Small intestine (tissue), 7 donors: ENCODE data around the gene SLC49A4. TPM values are rescaled to one million over a fixed set of nuclear protein-coding genes. Genes with fewer than 3 reads are reported as not detected.

ENCODE experiments used
- DNase-seq, 2 donors: peaks; one replicate each; pipeline versions ENCODE4 v3.0.0 to v3.0.0-alpha.2; 2013
- FAIRE-seq: peaks from 2 replicates; lab custom pipeline; 2012; peaks lifted over from hg19 to GRCh38; lab: Jason Lieb, UNC
- H3K27ac ChIP-seq, 3 donors: one replicate each; pipeline ENCODE4 v1.5.1; 2013; ENCODE audit warnings: low read length in 2 of 3, mild to moderate bottlenecking in 2 of 3, control low read depth in 1 of 3, inconsistent platforms in 1 of 3, low read depth in 1 of 3, moderate library complexity in 1 of 3
- H3K27me3 ChIP-seq, 3 donors: one replicate each; pipeline ENCODE4 v1.6.1; 2013; ENCODE audit warnings: low read length in 3 of 3, inconsistent platforms in 1 of 3; ENCODE audit not compliant: control insufficient read depth in 3 of 3, insufficient read depth in 3 of 3
- H3K36me3 ChIP-seq, 3 donors: one replicate each; pipeline ENCODE4 v1.6.1; 2013; ENCODE audit warnings: low read length in 3 of 3, inconsistent platforms in 1 of 3, low read depth in 1 of 3, mild to moderate bottlenecking in 1 of 3, moderate library complexity in 1 of 3; ENCODE audit not compliant: control insufficient read depth in 3 of 3, insufficient read depth in 2 of 3
- H3K4me1 ChIP-seq, 3 donors: one replicate each; pipeline ENCODE4 v1.6.1; 2013; ENCODE audit warnings: low read length in 2 of 3, inconsistent platforms in 1 of 3, low read depth in 1 of 3, mild to moderate bottlenecking in 1 of 3, moderate library complexity in 1 of 3; ENCODE audit not compliant: control insufficient read depth in 3 of 3, insufficient read depth in 2 of 3
- H3K4me3 ChIP-seq, 3 donors: one replicate each; pipeline ENCODE4 v1.5.1; 2013; ENCODE audit warnings: low read length in 3 of 3, control low read depth in 1 of 3, inconsistent platforms in 1 of 3, low read depth in 1 of 3, mild to moderate bottlenecking in 1 of 3, moderate library complexity in 1 of 3
- H3K9me3 ChIP-seq, 2 donors: one replicate each; pipeline ENCODE4 v1.6.1; 2013; ENCODE audit warnings: low read depth in 1 of 2, low read length in 1 of 2; ENCODE audit not compliant: control insufficient read depth in 2 of 2, insufficient read depth in 1 of 2
- WGBS, 3 donors: extraction: QIAGEN DNeasy Blood & Tissue Kit; methylation state at CpG; one replicate each; pipeline ENCODE4 v1.1.7; 2013; 5-methylcytosine and 5-hydroxymethylcytosine counted together
- polyA plus RNA-seq, 4 donors: library from polyadenylated mRNA; stranded (reverse) in 3 of 4; unstranded in 1 of 4; fragments of 200-250 nt in 3 of 4; fragments of 120-200 nt in 1 of 4; gene quantifications; one replicate each; pipeline versions ENCODE4 v1.2.1 to v1.2.3, GENCODE V29; 2013
- donor health status: healthy with polysubstance abuse.
- donor health status: control.
- donor health status: control.
- donor health status: Bipolar disorder and iron deficiency.
- donor health status: healthy.

SLC49A4 gene
- polyA plus RNA-seq, 4 donors = 1.8 to 27.5 (median 3.4) TPM

GRCh38 chr3:122760453-122761271, 34.2 kb upstream of the SLC49A4 start:
- H3K27ac ChIP-seq = no peak overlapping the region
- no peak for FAIRE-seq
- H3K36me3 ChIP-seq = peaks cover 0 to 4% (median 3%) of the 10 kb centered on the region in 3 donors
- WGBS, 3 donors = 87 to 96% (median 92%) methylated on average over 3 of the region's 3 CpGs
- no peaks in the 10 kb centered on the region for H3K27me3 ChIP-seq
- no peak for DNase-seq
- H3K4me3 ChIP-seq = no peak overlapping the region
- H3K4me1 ChIP-seq = peaks cover 0 to 5% (median 3%) of the 10 kb centered on the region in 3 donors
- no peaks in the 10 kb centered on the region for H3K9me3 ChIP-seq

GRCh38 chr3:122766430-122766829, 28.4 kb upstream of the SLC49A4 start:
- Histone ChIP-seq H3K36me3 (peaks cover 0 to 7% (median 0%) of the 10 kb centered on the region in 3 donors), H3K4me1 (no peaks in the 10 kb centered on the region), H3K27ac (no peak overlapping the region), H3K9me3 (no peaks in the 10 kb centered on the region), H3K27me3 (no peaks in the 10 kb centered on the region), H3K4me3 (no peak overlapping the region)
- 93 to 97% (median 94%) methylated on average over 3 of the region's 3 CpGs for WGBS, 3 donors
- no peak for FAIRE-seq
- DNase-seq = no peak

- DNase-seq = no peak
- Histone ChIP-seq H3K27me3 (no peaks in the 10 kb centered on the region), H3K36me3 (peaks cover 0 to 7% (median 0%) of the 10 kb centered on the region in 3 donors), H3K9me3 (no peaks in the 10 kb centered on the region), H3K4me1 (no peaks in the 10 kb centered on the region), H3K27ac (peak overlapping the region in 1 of 3 donors; percentile 58), H3K4me3 (no peak overlapping the region)
- WGBS, 3 donors = 89 to 96% (median 92%) methylated on average over 3 of the region's 3 CpGs
- FAIRE-seq = no peak
Observed at GRCh38 chr3:122767540-122768372, 27.1 kb upstream of the SLC49A4 start.

- no peak for FAIRE-seq
- Histone ChIP-seq H3K27me3 (no peaks in the 10 kb centered on the region), H3K27ac (no peak overlapping the region), H3K4me3 (no peak overlapping the region), H3K36me3 (peaks cover 0 to 7% (median 2%) of the 10 kb centered on the region in 3 donors), H3K9me3 (no peaks in the 10 kb centered on the region), H3K4me1 (no peaks in the 10 kb centered on the region)
- 91 to 97% (median 92%) methylated on average over 5 of the region's 5 CpGs for WGBS, 3 donors
- DNase-seq = no peak
Observed at GRCh38 chr3:122770521-122771202, 24.2 kb upstream of the SLC49A4 start.

- Histone ChIP-seq H3K4me3 (no peak overlapping the region), H3K4me1 (no peaks in the 10 kb centered on the region), H3K27me3 (no peaks in the 10 kb centered on the region), H3K36me3 (peaks cover 0 to 4% (median 2%) of the 10 kb centered on the region in 3 donors), H3K9me3 (no peaks in the 10 kb centered on the region), H3K27ac (no peak overlapping the region)
- FAIRE-seq (no peak), DNase-seq (no peak)
- WGBS, 3 donors = 90 to 100% (median 94%) methylated on average over 1 of the region's 1 CpG
Observed at GRCh38 chr3:122772827-122773226, 22.0 kb upstream of the SLC49A4 start.

- Histone ChIP-seq H3K9me3 (no peaks in the 10 kb centered on the region), H3K27me3 (no peaks in the 10 kb centered on the region), H3K4me1 (no peaks in the 10 kb centered on the region), H3K4me3 (no peak overlapping the region), H3K27ac (peak overlapping the region in 1 of 3 donors; percentile 65), H3K36me3 (peaks cover 0 to 4% (median 2%) of the 10 kb centered on the region in 3 donors)
- 80 to 89% (median 86%) methylated on average over 3 of the region's 3 CpGs for WGBS, 3 donors
- FAIRE-seq = no peak
- DNase-seq = peak in 1 of 2 donors; percentile 61
Observed at GRCh38 chr3:122773944-122774509, 20.8 kb upstream of the SLC49A4 start.

GRCh38 chr3:122774564-122774963, 20.3 kb upstream of the SLC49A4 start:
- Histone ChIP-seq H3K27me3 (no peaks in the 10 kb centered on the region), H3K4me3 (no peak overlapping the region), H3K4me1 (no peaks in the 10 kb centered on the region), H3K36me3 (peaks cover 0 to 2% (median 2%) of the 10 kb centered on the region in 3 donors), H3K9me3 (no peaks in the 10 kb centered on the region), H3K27ac (peak overlapping the region in 2 of 3 donors; percentile 60 to 65)
- DNase-seq (no peak), FAIRE-seq (no peak)
- 96 to 99% (median 98%) methylated on average over 3 of the region's 3 CpGs for WGBS, 3 donors
